Measurements from ENCODE around the gene MT1H.

MT1H gene

DNA sequence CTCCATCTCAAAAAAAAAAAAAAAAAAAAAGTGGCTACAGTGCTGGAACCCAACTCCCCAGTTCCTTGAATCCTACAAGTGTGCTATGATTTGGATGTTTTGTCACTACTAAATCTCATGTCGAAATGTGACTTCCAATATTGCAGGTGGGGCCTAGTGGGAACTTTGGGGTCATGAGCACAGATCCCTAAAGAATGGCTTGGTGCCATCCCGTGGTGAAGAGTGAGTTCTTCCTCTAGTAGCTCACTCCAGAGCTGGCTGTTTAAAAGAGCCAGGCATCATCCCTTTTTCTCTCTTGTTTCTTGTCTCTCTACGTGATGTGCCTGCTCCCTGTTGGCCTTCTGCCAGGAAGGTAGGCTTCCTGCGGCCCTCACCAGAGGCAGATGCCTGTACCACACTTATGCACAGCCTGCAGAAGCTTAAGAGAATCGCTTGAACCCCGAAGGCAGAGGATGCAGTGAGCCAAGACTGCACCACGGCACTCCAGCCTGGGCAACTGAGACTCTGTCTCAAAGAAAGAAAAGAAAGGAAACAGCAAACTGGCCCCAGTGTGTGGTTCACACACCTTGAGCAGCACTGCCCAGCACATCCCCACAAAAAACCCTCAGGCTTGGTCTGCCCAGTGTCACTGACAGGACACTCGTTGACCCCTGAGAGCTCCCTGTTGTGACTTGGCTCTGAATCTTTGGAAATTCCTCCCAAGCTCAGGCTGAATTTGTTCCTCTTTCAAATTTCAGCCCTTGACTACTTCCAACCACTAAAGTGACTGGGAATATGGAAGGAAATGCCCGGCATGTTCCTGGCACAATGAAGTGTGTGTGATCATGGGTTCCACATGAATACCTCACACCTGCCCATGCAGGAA is 40.9 kb upstream of the MT1H start:
- Histone ChIP-seq H3K9me3 (ENCODE audit: control insufficient read depth in 5 of 5, low read length in 5 of 5) (no peaks in the 10 kb centered on the region), H3K36me3 (ENCODE audit: control insufficient read depth in 5 of 5, insufficient read depth in 5 of 5, low read length in 5 of 5) (no peaks in the 10 kb centered on the region), H3K27me3 (ENCODE audit: control insufficient read depth in 5 of 5, insufficient read depth in 4 of 5, low read length in 5 of 5) (no peaks in the 10 kb centered on the region), H3K4me3 (ENCODE audit: low read depth in 1 of 5, low read length in 5 of 5) (no peak overlapping the region), H3K4me1 (ENCODE audit: control insufficient read depth in 5 of 5, insufficient read depth in 5 of 5, low read length in 5 of 5) (peaks cover 7 to 55% (median 45%) of the 10 kb centered on the region in 5 donors), H3K9ac (ENCODE audit: low read length in 5 of 5) (no peak overlapping the region), H3K27ac (ENCODE audit: low read depth, low read length) (no peak overlapping the region)

- no peaks in the 10 kb centered on the region for H3K36me3 ChIP-seq (ENCODE audit: control insufficient read depth in 5 of 5, insufficient read depth in 5 of 5, low read length in 5 of 5)
- H3K9me3 ChIP-seq (ENCODE audit: control insufficient read depth in 5 of 5, low read length in 5 of 5), result no peaks in the 10 kb centered on the region
- H3K9ac ChIP-seq (ENCODE audit: low read length in 5 of 5), result no peak overlapping the region
- peaks cover 7 to 55% (median 45%) of the 10 kb centered on the region in 5 donors for H3K4me1 ChIP-seq (ENCODE audit: control insufficient read depth in 5 of 5, insufficient read depth in 5 of 5, low read length in 5 of 5)
- H3K27me3 ChIP-seq (ENCODE audit: control insufficient read depth in 5 of 5, insufficient read depth in 4 of 5, low read length in 5 of 5), result peaks cover 0 to 3% (median 0%) of the 10 kb centered on the region in 5 donors
- H3K4me3 ChIP-seq (ENCODE audit: low read depth in 1 of 5, low read length in 5 of 5), result no peak overlapping the region
- H3K27ac ChIP-seq (ENCODE audit: low read depth, low read length), result no peak overlapping the region
These were observed 40.1 kb upstream of the MT1H start for GRCh38 chr16:56629531-56629930.

- no peak overlapping the region for H3K27ac ChIP-seq (ENCODE audit: low read depth, low read length)
These were observed 39.5 kb upstream of the MT1H start for GRCh38 chr16:56630134-56630533.

GRCh38 chr16:56631197-56631596 is 38.4 kb upstream of the MT1H start:
- Histone ChIP-seq H3K36me3 (ENCODE audit: control insufficient read depth in 5 of 5, insufficient read depth in 5 of 5, low read length in 5 of 5) (no peaks in the 10 kb centered on the region), H3K27me3 (ENCODE audit: control insufficient read depth in 5 of 5, insufficient read depth in 4 of 5, low read length in 5 of 5) (peaks cover 0 to 10% (median 2%) of the 10 kb centered on the region in 5 donors), H3K9ac (ENCODE audit: low read length in 5 of 5) (peak overlapping the region in 1 of 5 donors; percentile 58), H3K27ac (ENCODE audit: low read depth, low read length) (peak overlapping the region; percentile 67), H3K9me3 (ENCODE audit: control insufficient read depth in 5 of 5, low read length in 5 of 5) (no peaks in the 10 kb centered on the region), H3K4me3 (ENCODE audit: low read depth in 1 of 5, low read length in 5 of 5) (peak overlapping the region in 3 of 5 donors; percentile 62 to 85 (median 79)), H3K4me1 (ENCODE audit: control insufficient read depth in 5 of 5, insufficient read depth in 5 of 5, low read length in 5 of 5) (peaks cover 4 to 49% (median 30%) of the 10 kb centered on the region in 5 donors)

More at GRCh38 chr16:56630134-56630533, 39.5 kb upstream of the MT1H start:
- Histone ChIP-seq H3K36me3 (ENCODE audit: control insufficient read depth in 5 of 5, insufficient read depth in 5 of 5, low read length in 5 of 5) (no peaks in the 10 kb centered on the region), H3K9ac (ENCODE audit: low read length in 5 of 5) (no peak overlapping the region), H3K4me3 (ENCODE audit: low read depth in 1 of 5, low read length in 5 of 5) (no peak overlapping the region), H3K4me1 (ENCODE audit: control insufficient read depth in 5 of 5, insufficient read depth in 5 of 5, low read length in 5 of 5) (peaks cover 7 to 54% (median 40%) of the 10 kb centered on the region in 5 donors), H3K27me3 (ENCODE audit: control insufficient read depth in 5 of 5, insufficient read depth in 4 of 5, low read length in 5 of 5) (peaks cover 0 to 9% (median 0%) of the 10 kb centered on the region in 5 donors), H3K9me3 (ENCODE audit: control insufficient read depth in 5 of 5, low read length in 5 of 5) (no peaks in the 10 kb centered on the region)

GRCh38 chr16:56631832-56632155 is 37.8 kb upstream of the MT1H start:
- Histone ChIP-seq H3K27ac (ENCODE audit: low read depth, low read length) (peak overlapping the region; percentile 67), H3K4me3 (ENCODE audit: low read depth in 1 of 5, low read length in 5 of 5) (peak overlapping the region; percentile 62 to 85 (median 77)), H3K36me3 (ENCODE audit: control insufficient read depth in 5 of 5, insufficient read depth in 5 of 5, low read length in 5 of 5) (no peaks in the 10 kb centered on the region), H3K9ac (ENCODE audit: low read length in 5 of 5) (peak overlapping the region; percentile 44 to 77 (median 67)), H3K27me3 (ENCODE audit: control insufficient read depth in 5 of 5, insufficient read depth in 4 of 5, low read length in 5 of 5) (peaks cover 0 to 10% (median 2%) of the 10 kb centered on the region in 5 donors), H3K9me3 (ENCODE audit: control insufficient read depth in 5 of 5, low read length in 5 of 5) (no peaks in the 10 kb centered on the region), H3K4me1 (ENCODE audit: control insufficient read depth in 5 of 5, insufficient read depth in 5 of 5, low read length in 5 of 5) (peaks cover 4 to 43% (median 24%) of the 10 kb centered on the region in 5 donors)

GRCh38 chr16:56632156-56632847 is 37.3 kb upstream of the MT1H start, which contains the start of gene MT1M:
TSS of gene MT1M (plus strand) at chr16:56632659. CDS start at chr16:56632732, 73 bp downstream.
- Histone ChIP-seq H3K27me3 (ENCODE audit: control insufficient read depth in 5 of 5, insufficient read depth in 4 of 5, low read length in 5 of 5) (peaks cover 0 to 10% (median 2%) of the 10 kb centered on the region in 5 donors), H3K4me3 (ENCODE audit: low read depth in 1 of 5, low read length in 5 of 5) (peak within 1 kb of the TSS; percentile 62 to 85 (median 79)), H3K4me1 (ENCODE audit: control insufficient read depth in 5 of 5, insufficient read depth in 5 of 5, low read length in 5 of 5) (peaks cover 3 to 38% (median 20%) of the 10 kb centered on the region in 5 donors), H3K9ac (ENCODE audit: low read length in 5 of 5) (peak within 1 kb of the TSS; percentile 44 to 78 (median 77)), H3K36me3 (ENCODE audit: control insufficient read depth in 5 of 5, insufficient read depth in 5 of 5, low read length in 5 of 5) (no peaks in the 10 kb centered on the region), H3K27ac (ENCODE audit: low read depth, low read length) (peak within 1 kb of the TSS; percentile 67), H3K9me3 (ENCODE audit: control insufficient read depth in 5 of 5, low read length in 5 of 5) (no peaks in the 10 kb centered on the region)

DNA sequence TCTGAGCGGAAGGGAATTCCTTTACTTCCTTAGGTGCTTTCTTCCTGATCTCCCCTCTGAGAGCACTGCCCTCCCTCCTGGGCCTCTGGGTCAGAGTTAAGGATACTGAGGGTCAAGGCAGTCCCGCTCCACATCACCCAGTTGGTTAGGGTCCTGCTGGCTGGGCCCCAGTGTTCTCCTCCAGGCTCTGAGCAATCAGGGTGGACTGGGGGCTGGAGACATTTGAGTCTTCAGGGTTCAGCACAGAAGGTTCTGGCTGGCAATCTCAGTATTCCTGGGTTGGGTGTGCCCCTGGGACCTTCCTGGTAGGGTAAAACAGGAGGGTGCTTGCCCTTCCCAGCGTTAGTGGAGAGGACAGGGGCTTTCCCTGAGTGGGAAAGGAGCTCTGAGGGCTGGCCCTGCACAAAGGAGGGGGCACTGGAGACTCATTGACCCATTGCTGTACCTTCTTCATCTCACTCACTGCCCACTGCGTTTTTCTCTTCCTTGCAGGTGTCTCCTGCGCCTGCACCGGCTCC is 36.7 kb upstream of the MT1H start:
- Histone ChIP-seq H3K9ac (ENCODE audit: low read length in 5 of 5) (peak overlapping the region; percentile 38 to 78 (median 75)), H3K36me3 (ENCODE audit: control insufficient read depth in 5 of 5, insufficient read depth in 5 of 5, low read length in 5 of 5) (no peaks in the 10 kb centered on the region), H3K27me3 (ENCODE audit: control insufficient read depth in 5 of 5, insufficient read depth in 4 of 5, low read length in 5 of 5) (peaks cover 0 to 10% (median 2%) of the 10 kb centered on the region in 5 donors), H3K9me3 (ENCODE audit: control insufficient read depth in 5 of 5, low read length in 5 of 5) (no peaks in the 10 kb centered on the region), H3K4me1 (ENCODE audit: control insufficient read depth in 5 of 5, insufficient read depth in 5 of 5, low read length in 5 of 5) (peaks cover 3 to 41% (median 24%) of the 10 kb centered on the region in 5 donors), H3K4me3 (ENCODE audit: low read depth in 1 of 5, low read length in 5 of 5) (peak overlapping the region; percentile 62 to 85 (median 79)), H3K27ac (ENCODE audit: low read depth, low read length) (no peak overlapping the region)

GRCh38 chr16:56633535-56633934 is 36.1 kb upstream of the MT1H start:
- H3K27ac ChIP-seq (ENCODE audit: low read depth, low read length), result no peak overlapping the region
- H3K4me1 ChIP-seq (ENCODE audit: control insufficient read depth in 5 of 5, insufficient read depth in 5 of 5, low read length in 5 of 5), result peaks cover 3 to 47% (median 27%) of the 10 kb centered on the region in 5 donors

GRCh38 chr16:56634715-56635440 is 34.7 kb upstream of the MT1H start:
- H3K27ac ChIP-seq (ENCODE audit: low read depth, low read length), result no peak overlapping the region
- peak overlapping the region in 1 of 5 donors; percentile 26 for H3K4me3 ChIP-seq (ENCODE audit: low read depth in 1 of 5, low read length in 5 of 5)
- H3K4me1 ChIP-seq (ENCODE audit: control insufficient read depth in 5 of 5, insufficient read depth in 5 of 5, low read length in 5 of 5), result peaks cover 4 to 53% (median 37%) of the 10 kb centered on the region in 5 donors

More at GRCh38 chr16:56633535-56633934, 36.1 kb upstream of the MT1H start:
- H3K4me3 ChIP-seq (ENCODE audit: low read depth in 1 of 5, low read length in 5 of 5), result peak overlapping the region; percentile 27 to 85 (median 62)
- H3K27me3 ChIP-seq (ENCODE audit: control insufficient read depth in 5 of 5, insufficient read depth in 4 of 5, low read length in 5 of 5), result peaks cover 0 to 10% (median 2%) of the 10 kb centered on the region in 5 donors
- H3K9ac ChIP-seq (ENCODE audit: low read length in 5 of 5), result no peak overlapping the region
- no peaks in the 10 kb centered on the region for H3K9me3 ChIP-seq (ENCODE audit: control insufficient read depth in 5 of 5, low read length in 5 of 5)
- no peaks in the 10 kb centered on the region for H3K36me3 ChIP-seq (ENCODE audit: control insufficient read depth in 5 of 5, insufficient read depth in 5 of 5, low read length in 5 of 5)

More at GRCh38 chr16:56634715-56635440, 34.7 kb upstream of the MT1H start:
- Histone ChIP-seq H3K36me3 (ENCODE audit: control insufficient read depth in 5 of 5, insufficient read depth in 5 of 5, low read length in 5 of 5) (no peaks in the 10 kb centered on the region), H3K27me3 (ENCODE audit: control insufficient read depth in 5 of 5, insufficient read depth in 4 of 5, low read length in 5 of 5) (peaks cover 0 to 10% (median 2%) of the 10 kb centered on the region in 5 donors), H3K9ac (ENCODE audit: low read length in 5 of 5) (no peak overlapping the region), H3K9me3 (ENCODE audit: control insufficient read depth in 5 of 5, low read length in 5 of 5) (no peaks in the 10 kb centered on the region)
